ENCODE results near the gene TMEM109. TPM values are rescaled to one million over a fixed set of nuclear protein-coding genes. Genes with fewer than 3 reads are reported as not detected.

Gene TMEM109
- total RNA-seq, 1 experiment from 2014 or later: 77.7 TPM

- DNase-seq (ENCODE audit: low read depth): no peak
These were observed 56.9 kb downstream of the TMEM109 start for GRCh38 chr11:60970890-60971289.

- no peak for DNase-seq (ENCODE audit: low read depth)
These were observed 57.6 kb downstream of the TMEM109 start, which contains the start of gene CD6 for GRCh38 chr11:60971520-60971919. TSS of gene CD6 (plus strand) at chr11:60971680. CDS start at chr11:60971866, 186 bp downstream.

GRCh38 chr11:60972182-60973030, 58.4 kb downstream of the TMEM109 start:
- no peak for DNase-seq (ENCODE audit: low read depth)

Other genes with a start within 250 kb of the TMEM109 start
- gene MS4A8, start 214.5 kb upstream of the TMEM109 start, total RNA-seq (2014; rRNA removed; shearing (Covaris generic)): not detected in 2 replicates
- gene MS4A18, start 189.4 kb upstream of the TMEM109 start, total RNA-seq (2014; rRNA removed; shearing (Covaris generic)): not detected in 2 replicates
- gene MS4A15, start 157.3 kb upstream of the TMEM109 start, total RNA-seq (2014; rRNA removed; shearing (Covaris generic)): not detected in 2 replicates
- gene MS4A10, start 128.8 kb upstream of the TMEM109 start, total RNA-seq (2014; rRNA removed; shearing (Covaris generic)): not detected in 2 replicates
- 13.9 and 19.7 TPM in 2 replicates for gene CCDC86, start 72.0 kb upstream of the TMEM109 start, total RNA-seq (2014; rRNA removed; shearing (Covaris generic))
- gene PTGDR2, start 58.2 kb upstream of the TMEM109 start, total RNA-seq (2014; rRNA removed; shearing (Covaris generic)): 0.07 TPM in 1 of 2 replicates, not detected in the other
- 1.3 TPM in 1 of 2 replicates, not detected in the other for gene ZP1, start 46.6 kb upstream of the TMEM109 start, total RNA-seq (2014; rRNA removed; shearing (Covaris generic))
- 117 and 122 TPM in 2 replicates for gene PRPF19, start 7.6 kb upstream of the TMEM109 start, total RNA-seq (2014; rRNA removed; shearing (Covaris generic))
- 29.0 and 57.9 TPM in 2 replicates for gene TMEM132A, start 10.3 kb downstream of the TMEM109 start, total RNA-seq (2014; rRNA removed; shearing (Covaris generic))
- 7.9 and 23.3 TPM in 2 replicates for gene SLC15A3, start 38.0 kb downstream of the TMEM109 start, total RNA-seq (2014; rRNA removed; shearing (Covaris generic))
- gene CD6, start 57.5 kb downstream of the TMEM109 start, total RNA-seq (2014; rRNA removed; shearing (Covaris generic)): 0.10 TPM in 1 of 2 replicates, not detected in the other
- not detected in 2 replicates for gene CD5, start 188.3 kb downstream of the TMEM109 start, total RNA-seq (2014; rRNA removed; shearing (Covaris generic))
- 8.0 and 15.1 TPM in 2 replicates for gene VPS37C, start 247.3 kb downstream of the TMEM109 start, total RNA-seq (2014; rRNA removed; shearing (Covaris generic))

Data from M059J (cell line).